HEK293 (cell line): Measurements from ENCODE around the gene BICC1.

ENCODE experiments used
- CTCF ChIP-seq: fragments of 450-650 bp; formaldehyde crosslinking; IDR thresholded peaks from 2 replicates; pipeline ENCODE4 v1.5.1; 2016; ENCODE audit warnings: missing biosample characterization, missing genetic modification characterization
- REST ChIP-seq: fragments of 450-650 bp; formaldehyde crosslinking; IDR thresholded peaks from 2 replicates; pipeline ENCODE4 v1.5.1; 2016; ENCODE audit warnings: missing biosample characterization, missing genetic modification characterization
- YY1 ChIP-seq: fragments of 450-650 bp; formaldehyde crosslinking; IDR thresholded peaks from 2 replicates; pipeline ENCODE4 v1.5.1; 2018; ENCODE audit warnings: missing biosample characterization, missing genetic modification characterization
- ZNF248 ChIP-seq: fragments of 450-650 bp; formaldehyde crosslinking; IDR thresholded peaks from 2 replicates; pipeline ENCODE4 v1.5.1; 2017; ENCODE audit warnings: missing biosample characterization, missing genetic modification characterization
- ZNF274 ChIP-seq, 2 experiments: fragments of 200-500 bp in 1 of 2; fragments of 450-650 bp in 1 of 2; sonication (Bioruptor generic) in 1 of 2; formaldehyde crosslinking in 1 of 2; IDR thresholded peaks; 2 replicates each; pipeline versions ENCODE4 v1.5.1 to v1.6.1; 2014 to 2016; ENCODE audit warnings: borderline replicate concordance in 1 of 2, inconsistent platforms in 1 of 2, low read length in 1 of 2, missing biosample characterization in 1 of 2, missing genetic modification characterization in 1 of 2
- ZNF350 ChIP-seq: fragments of 450-650 bp; formaldehyde crosslinking; IDR thresholded peaks from 2 replicates; pipeline ENCODE4 v1.5.0; 2017; ENCODE audit warnings: missing biosample characterization, mild to moderate bottlenecking, missing genetic modification characterization

- TF ChIP-seq REST (tag by site-specific recombination) (no peak), CTCF (no peak), ZNF248 (tag by site-specific recombination) (no peak), ZNF274 (IDR thresholded peaks at IDR 0.05; ENCODE audit: low read length) (no peak), ZNF274 (tag by site-specific recombination; IDR thresholded peaks at IDR 0.05; ENCODE audit: borderline replicate concordance) (no peak), YY1 (no peak), ZNF350 (tag by site-specific recombination) (no peak)
These were observed 125.7 kb downstream of the BICC1 start for GRCh38 chr10:58638388-58638787.
